Measurements from ENCODE around the gene CDH4. TPM values are rescaled to one million over a fixed set of nuclear protein-coding genes. Genes with fewer than 3 reads are reported as not detected.

Gene CDH4
- total and polyA plus RNA-seq, 2 of the 8 experiments (the other 6 are each of a cell fraction or from before 2014, with no cell fraction given) = 4.3 to 7.9 TPM

- TF ChIP-seq CHD7 (IDR thresholded peaks at IDR 0.05; ENCODE audit: insufficient replicate concordance, low read length) (no peak), TAF1 (IDR thresholded peaks at IDR 0.05; ENCODE audit: low read depth, low read length) (no peak), BRCA1 (IDR thresholded peaks at IDR 0.05; ENCODE audit: low read depth, low read length) (no peak), KDM5A (IDR thresholded peaks at IDR 0.05; ENCODE audit: low read length) (no peak), ATF2 (IDR thresholded peaks at IDR 0.05; ENCODE audit: low read length) (no peak), CTCF (IDR thresholded peaks at IDR 0.05; ENCODE audit: control extremely low read depth in 1 of 3, insufficient read depth in 1 of 3, low read depth in 1 of 3, low read length in 3 of 3) (no peak), TCF12 (IDR thresholded peaks at IDR 0.05; ENCODE audit: low read depth, low read length) (no peak), GABPA (IDR thresholded peaks at IDR 0.05; ENCODE audit: borderline replicate concordance, insufficient read depth, low read length) (no peak)
Measured at GRCh38 chr20:61895686-61896057, 643.6 kb downstream of the CDH4 start (continued).

All from H1 (cell line).